Measurements from ENCODE around the gene TASP1.

TASP1 gene

DNA sequence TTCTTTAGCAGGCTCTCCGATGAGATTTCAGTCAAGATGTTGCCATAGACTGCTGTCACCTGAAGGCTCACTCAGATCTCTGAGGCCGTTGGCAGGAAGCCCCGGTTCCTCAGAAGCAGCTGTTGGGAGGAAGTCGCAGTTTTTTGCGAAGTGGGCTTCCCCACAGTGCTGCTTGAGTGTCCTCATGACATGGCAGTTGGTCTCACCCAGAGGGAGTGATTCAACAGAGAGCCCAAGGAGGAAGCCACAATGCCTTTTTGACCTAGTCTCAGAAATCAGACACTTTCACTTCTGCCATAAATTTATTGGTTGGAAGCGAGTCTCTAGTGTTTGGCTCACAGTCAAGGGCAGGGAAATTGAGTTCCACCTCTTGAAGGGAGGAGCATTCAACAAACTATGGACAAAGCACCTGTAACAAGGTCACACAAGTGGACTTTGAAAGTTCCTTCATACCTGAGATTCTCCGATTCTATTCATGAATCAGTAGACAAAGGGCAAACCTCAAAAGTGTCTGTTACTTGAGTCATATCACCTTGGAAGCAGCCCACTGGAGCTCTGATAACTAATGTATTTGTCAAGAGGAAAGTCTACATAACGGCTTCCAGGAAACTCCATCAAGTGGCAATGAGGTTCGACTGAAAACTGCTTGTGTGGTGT, 208.3 kb downstream of the TASP1 start:
- no peak for TF ChIP-seq CTCF (IDR thresholded peaks at IDR 0.05)

GRCh38 chr20:13428684-13429083, 210.0 kb downstream of the TASP1 start:
- TF ChIP-seq CTCF (IDR thresholded peaks at IDR 0.05) = no peak

DNA sequence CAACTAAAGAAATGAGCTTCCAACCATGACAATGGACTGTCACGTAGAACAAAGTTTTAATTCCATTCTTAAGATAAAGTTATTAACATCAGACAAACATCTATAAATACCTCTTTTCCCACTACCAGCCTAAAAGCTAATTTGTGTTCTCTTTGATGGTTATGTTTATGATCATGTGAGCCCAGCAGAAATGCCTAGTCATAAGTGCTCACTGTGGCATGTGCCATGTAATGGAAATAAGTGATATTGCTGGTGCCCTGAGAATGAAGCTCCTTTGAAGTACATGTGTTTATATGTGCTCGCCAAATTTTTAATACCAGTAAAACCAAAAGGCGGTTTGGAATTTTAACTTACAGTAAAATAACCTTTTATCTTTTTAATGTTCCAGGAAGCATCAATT, 211.9 kb downstream of the TASP1 start:
- no peak for TF ChIP-seq CTCF (IDR thresholded peaks at IDR 0.05)

GRCh38 chr20:13425381-13426135, 213.2 kb downstream of the TASP1 start:
- TF ChIP-seq CTCF (IDR thresholded peaks at IDR 0.05) = no peak

DNA sequence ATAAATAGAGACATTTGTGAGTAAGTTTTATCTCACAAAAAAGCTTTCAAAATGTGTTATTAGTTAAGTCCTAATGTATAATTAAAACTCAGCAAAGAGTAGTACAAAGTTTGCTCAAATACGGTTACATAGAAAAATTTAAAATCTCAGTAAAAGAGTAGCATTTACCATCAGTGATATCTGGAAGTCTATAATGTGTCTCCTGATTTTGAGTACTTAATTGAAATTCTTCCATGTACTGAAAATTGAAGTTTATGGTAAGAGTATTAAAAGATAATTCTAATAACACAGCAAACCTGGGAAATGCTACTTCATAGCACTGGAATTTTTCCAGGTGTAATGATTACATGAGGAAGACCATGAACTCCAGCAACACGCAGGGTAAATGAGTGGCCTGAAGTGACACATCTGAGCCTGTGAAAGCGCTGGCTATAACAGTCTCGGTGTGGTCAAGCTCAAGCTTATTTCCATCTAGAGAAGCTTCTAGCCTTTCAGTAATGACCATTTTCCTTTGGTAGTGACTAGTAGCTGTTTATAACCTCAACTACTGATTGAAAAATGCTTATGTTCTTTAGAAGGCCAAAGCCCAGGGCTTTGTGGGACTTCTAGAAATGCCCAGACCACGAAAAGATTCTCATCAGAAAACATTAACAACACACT, 214.4 kb downstream of the TASP1 start:
- TF ChIP-seq CTCF (IDR thresholded peaks at IDR 0.05) = no peak

DNA sequence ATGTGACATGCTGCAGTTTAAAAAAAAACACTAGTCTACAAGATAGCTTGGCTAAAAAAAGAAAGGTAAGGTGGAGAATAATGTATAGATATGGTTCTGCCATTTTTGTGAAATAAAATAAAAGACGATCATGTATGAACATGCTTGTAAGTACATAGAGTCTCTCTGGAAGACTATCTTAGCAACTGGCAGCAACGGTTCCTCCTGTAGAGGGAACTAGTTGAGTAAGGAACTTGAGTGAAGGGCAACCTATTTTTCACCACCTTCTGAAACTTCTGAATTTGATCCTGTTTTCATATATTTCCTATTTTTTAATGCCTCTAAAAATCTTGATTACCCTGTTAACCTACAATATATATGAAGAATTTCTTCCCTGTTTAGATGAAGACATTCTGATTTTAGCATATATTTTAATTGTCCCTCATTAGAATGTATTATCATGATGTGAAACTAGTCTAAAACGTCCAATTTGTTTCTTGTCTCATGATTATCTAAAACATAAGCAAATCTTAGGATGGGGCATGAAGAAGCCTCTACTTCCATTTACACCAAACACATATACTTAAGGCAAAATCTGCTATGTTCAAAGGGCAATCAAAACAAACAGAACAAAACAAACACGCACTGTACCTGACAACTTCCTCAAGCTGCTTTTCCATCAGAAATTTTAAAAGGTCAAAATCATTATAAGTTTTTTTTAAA, 215.1 kb downstream of the TASP1 start:
- peak; percentile 21; the same call in 1 of the 2 replicates for TF ChIP-seq CTCF (IDR thresholded peaks at IDR 0.05)

DNA sequence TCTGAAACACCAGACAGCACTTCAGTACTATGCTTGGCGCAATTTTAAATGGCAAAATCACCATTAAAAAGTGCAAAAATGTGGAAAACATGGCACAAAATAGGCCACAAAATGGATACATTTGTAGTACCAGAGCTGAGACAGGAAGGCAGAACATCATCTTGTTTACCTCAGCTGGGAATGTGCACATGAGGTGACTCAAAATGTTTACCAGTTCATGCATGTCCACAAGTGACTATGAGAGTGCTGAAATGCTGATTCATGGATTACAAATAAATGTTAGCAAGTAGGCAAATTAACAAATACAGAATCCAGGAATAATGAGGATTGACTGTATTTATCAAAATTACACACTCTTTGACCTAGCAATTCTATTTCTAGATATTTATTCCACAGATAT, 216.1 kb downstream of the TASP1 start:
- TF ChIP-seq CTCF (IDR thresholded peaks at IDR 0.05) = no peak
